Activated T-cell treated with anti-CD3 and anti-CD28 coated beads for 24 hours (primary cell): ENCODE results near the gene CSRNP3.

Experiments used
- DNase-seq: peaks from one replicate; pipeline ENCODE4 v3.0.0-alpha.2; 2020; ENCODE audit warnings: low read depth

Gene CSRNP3

DNA sequence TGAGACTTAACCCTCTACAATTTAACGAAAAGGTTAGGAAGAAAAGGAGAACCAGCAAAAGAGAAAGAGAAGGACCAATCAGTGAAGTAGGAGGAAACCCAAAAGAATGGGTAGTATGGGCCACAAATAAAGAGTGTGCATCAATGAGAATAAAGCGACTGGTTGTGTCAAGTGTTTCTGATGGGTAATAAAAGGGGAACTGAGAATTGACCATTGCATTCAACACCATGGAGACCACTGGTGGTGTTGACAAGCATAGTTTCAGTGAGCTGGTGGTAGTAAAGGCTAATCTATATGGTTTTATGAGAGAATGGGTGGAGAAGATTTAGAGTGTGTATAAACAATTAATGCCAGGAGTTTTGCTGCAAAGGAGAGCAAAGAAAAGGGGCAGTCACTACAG lies 75.4 kb downstream of the CSRNP3 start:
- DNase-seq: no peak

DNA sequence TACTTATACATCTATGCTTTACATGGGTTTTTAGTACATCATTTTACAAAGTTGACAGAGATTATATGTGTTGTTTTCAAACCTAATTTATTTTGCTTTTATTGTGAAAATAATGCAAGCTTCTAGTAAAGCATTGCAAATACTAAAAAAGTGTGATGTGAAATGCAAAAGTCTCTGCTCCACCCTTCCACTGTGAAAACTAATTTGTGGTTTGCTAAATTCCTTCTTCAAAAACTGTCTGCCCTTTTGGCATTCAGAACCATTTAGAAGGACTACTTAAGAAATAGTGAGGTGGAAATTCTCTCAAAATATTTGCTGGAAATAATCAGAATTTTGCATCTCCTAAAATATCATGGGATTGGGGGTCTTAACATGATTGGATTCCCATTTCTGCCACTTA lies 78.4 kb downstream of the CSRNP3 start:
- no peak for DNase-seq

DNA sequence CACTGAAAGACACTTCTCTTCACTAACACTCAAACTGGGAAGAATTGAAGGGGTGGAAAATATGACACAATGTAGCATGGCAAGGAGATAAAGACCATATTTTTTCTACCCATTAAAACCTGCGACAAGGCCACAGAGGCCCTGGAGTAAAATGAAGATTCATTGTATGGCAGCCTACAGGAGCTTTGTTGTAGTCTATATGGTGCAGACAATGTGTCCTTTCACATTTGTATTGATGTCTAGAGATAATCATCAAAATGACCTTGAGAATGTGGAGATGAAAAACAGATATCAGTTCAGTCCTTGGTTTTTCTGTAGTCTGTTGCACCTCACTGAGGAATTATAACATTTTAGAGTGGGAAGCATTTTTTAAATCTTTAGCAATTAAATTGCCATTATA lies 80.1 kb downstream of the CSRNP3 start:
- no peak for DNase-seq

DNA sequence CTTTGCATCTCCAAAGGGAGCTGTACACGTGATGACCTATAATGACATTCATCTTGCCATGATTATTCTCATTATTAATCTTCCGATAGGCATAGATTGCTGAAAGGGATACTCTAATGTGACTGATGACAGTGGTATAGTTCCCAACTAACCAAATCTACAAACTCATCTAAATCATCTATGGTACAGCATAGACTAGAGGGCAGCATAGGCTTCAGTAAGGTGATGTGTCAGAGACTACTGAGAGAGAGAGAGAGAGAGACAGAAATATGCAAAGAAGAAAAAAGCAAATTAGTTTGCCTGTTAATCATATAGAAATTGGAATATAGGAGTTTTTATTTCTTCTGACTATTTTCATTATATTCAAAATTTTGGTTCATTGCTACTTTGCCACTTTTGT lies 89.3 kb downstream of the CSRNP3 start:
- DNase-seq: no peak

DNA sequence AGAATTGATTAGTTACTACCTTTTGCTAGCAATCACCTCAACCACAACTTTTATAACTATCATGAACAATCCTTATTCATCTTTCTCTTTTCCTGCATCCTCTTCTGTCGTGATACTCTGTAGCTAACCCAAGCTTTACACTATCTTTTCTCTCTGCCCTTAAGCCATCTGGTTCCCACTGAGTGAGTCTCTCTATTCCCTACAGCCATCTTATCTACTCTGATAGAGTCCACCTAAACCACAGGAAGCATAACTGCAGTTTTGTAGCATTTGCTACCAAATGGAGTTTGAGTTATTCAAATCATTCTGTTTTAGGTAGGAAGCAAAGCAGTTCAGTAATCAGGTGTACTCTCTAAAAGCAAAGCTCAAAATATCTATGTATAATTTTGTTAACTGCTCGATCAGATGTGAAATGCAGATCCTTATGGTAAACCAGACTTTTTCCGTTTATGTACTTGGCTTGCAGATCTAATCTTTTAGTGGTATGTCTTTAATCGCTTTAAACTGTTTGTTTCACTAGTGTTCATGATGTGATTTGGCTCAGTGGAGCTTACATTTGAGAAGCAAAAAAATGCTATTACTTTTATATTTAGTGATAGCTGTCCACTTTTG lies 91.0 kb downstream of the CSRNP3 start:
- no peak for DNase-seq

DNA sequence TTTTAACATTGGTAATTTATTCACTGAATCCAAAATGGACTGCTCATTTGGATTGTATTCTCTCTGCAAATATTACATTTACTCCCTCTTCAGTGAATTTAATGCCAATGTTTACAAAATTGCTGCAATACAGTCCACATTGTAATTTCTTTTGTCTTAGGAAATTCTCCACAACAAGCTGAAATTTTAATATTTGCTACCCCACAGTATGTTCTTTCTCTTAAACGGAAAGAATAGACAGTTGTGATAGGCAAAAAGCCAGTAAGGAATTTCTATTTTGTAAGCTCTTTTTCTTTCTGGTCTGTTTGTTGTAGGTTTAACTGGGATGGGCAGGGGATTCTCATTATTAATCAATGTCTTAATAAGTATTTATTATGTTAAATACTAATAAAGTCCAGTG lies 92.0 kb downstream of the CSRNP3 start:
- no peak for DNase-seq

DNA sequence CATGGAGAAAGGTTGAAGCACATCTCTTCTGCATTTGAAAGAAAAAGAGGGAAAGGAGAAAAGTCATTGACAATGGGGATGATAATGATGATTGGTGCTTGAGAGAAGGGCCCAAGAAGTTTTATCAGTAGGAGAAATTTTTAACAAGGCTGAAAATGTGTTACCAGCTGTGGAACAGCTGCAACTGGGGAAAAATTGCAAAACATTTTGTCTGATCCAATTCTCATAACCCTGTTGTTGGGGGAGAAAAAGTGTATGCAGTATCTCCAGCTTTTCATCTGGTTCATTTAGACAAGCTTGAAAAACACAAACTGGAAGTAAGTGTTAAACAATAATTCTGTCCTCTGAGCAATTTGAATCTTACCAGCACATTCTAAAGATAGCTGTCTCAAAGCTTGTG lies 92.7 kb downstream of the CSRNP3 start:
- DNase-seq: no peak

DNA sequence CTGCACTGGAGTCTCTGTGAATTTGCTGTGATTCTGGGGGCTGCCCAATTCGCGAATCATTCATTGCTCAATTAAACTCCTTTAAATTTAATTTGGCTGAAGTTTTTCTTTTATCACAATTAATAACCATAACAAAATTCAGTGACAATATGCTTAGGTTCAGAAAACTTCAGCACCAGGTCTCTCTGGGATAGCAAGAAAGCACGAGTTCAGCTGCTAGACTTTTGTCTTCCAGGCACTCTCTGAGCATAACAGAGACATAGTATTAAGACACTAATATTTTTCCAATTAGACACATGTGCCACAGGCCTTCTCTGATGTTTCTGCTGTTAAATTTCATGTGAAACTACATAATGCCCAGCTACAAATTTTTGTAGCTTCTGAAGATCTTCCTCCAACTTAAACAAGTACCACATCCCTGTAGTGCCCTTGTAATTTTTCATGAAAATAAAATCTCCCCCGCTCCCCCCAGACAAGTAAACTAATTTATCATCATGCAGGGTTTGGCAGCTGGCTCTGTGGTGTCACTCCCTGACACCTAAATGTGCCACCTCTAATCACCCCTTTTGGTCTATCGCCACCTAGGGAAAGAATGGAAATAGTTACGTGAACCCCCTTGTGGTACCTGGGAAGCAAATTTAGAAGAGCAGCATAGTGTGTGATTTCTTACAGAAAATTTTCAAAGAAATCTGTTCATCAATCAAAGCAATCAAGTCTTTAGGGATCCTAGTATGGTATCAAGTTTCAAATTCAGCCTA lies 94.1 kb downstream of the CSRNP3 start:
- DNase-seq: no peak

DNA sequence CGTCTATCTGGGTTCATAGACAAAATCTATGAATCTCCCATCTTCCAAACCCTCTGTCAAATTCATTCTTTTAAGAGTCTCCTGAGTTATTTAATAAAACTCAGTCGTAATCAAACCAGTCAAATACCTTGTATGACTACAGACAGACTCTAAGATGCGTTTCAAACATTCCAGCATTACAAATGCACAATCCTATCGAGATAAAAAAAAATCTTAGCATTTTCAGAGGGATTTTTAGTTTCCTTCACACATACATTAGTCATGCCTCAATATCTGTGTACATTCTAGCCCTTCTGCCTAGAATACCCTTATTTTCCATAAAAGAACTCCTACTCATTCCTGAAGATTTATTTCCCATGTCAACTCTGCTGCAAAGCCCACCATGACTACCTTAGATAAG lies 96.5 kb downstream of the CSRNP3 start:
- DNase-seq: no peak

DNA sequence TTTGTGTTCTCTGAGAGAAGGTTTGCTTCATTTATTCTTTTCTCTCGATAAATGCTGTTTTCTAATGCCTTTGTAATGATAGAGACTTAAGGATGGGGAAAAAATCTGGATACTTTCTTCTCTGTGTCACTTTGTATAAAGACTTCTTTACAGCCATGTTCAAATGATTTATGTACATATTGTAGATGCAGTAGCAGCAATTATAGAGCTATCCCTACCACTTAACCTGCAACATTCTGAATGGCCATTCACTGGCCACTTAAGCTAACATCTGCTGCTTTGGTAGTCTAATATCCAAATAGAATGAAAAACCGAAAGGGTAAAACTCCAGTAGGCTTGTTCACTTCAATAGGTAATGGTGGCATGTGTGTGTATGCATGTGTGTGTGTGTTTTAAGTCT lies 97.8 kb downstream of the CSRNP3 start:
- no peak for DNase-seq

DNA sequence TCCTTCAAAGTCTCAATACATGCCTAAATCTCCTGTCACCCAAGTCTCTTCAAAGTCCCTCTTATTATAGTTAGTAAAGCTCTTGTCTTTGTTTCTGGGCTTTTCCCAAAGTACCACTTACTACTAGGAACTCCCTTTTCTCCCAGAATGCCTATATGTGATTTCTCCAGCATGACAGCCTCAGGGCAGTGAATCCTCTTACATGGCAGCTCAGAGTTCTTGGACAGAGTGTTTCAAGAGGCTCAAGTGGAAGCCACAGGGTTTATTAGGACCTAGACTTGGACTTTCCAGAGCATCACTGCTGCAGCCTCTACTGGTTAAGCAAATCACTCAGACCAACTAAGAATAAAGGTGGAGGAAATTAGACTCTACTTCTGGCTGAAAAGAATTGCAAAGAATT lies 98.9 kb downstream of the CSRNP3 start:
- DNase-seq: no peak

DNA sequence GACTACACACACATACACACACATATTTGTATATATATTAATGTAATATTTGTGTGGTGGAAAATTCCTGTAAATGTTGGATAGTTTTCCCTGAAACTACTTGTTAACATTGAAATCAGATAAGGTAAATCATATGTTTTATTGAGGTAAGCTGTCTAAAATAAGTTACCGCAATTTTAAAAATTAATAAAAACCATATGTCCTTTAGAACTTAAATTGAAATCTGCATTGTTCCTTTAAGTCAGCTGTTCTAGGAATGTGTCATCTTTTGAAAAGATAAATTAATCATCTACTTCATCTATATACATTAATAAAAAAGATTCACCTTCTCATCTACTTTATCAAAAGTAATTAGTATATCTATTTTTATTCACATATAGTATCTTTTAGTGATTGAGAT lies 102.0 kb downstream of the CSRNP3 start:
- DNase-seq: no peak

DNA sequence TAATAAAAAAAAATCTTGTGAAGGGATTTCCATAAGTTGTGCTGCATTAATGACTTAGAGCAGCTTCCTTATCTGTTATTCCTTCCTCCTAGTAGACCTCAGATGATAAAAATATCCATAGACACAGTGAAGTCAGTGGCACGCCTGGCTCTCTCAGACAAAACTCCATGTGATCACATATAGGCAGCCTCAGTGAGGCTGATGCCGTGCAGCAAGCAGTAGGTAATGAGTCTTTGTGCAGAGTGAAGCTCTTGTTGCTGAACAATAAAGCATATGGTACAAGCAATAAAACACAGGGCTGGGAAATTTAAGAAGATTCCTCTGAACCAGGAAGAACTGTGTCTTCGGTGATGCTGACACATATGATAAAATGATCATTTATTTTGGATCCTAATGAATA lies 102.7 kb downstream of the CSRNP3 start:
- DNase-seq: no peak

DNA sequence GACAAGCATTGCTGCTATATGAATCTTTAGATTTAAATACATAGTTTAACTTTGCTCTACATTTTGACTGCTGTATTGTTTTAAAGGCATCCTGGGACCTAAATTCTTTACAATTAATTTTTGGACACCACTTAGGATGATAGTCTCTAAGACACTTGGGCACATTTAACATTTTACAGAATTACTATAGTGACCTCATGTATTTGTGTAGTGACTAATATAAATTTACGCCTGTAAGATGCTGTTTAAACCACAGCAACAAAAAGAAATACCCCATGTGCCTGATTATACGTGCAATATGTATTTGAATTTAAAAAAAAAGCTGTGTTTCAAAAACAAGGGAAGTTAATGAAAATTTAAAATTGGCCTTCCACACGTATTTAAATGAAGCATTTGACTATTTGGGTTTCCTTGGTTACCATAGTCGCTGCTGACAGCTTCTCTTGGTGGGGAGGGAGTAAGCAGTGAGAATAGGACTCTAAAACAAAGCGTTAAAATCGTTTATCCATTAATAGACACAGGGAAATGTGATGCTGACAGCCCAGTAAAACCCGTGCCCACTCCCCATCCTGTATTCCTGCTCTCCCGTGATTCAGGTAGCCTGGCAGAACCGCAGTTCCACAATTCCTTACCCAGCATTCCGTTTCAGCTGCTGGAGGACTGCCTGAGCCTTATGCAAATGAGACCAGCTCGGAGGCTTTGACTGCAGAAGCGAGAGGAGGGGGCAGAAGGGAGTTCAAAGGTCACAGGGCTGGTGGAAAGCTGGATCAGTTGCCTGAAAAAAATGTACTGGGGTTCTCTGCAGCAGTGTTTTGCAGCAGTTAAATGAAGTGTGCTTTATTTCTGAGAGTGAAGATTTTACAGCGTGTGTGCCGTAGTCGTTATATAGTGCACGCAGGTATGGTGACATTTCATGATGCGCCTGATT lies 104.3 kb downstream of the CSRNP3 start:
- DNase-seq: no peak

DNA sequence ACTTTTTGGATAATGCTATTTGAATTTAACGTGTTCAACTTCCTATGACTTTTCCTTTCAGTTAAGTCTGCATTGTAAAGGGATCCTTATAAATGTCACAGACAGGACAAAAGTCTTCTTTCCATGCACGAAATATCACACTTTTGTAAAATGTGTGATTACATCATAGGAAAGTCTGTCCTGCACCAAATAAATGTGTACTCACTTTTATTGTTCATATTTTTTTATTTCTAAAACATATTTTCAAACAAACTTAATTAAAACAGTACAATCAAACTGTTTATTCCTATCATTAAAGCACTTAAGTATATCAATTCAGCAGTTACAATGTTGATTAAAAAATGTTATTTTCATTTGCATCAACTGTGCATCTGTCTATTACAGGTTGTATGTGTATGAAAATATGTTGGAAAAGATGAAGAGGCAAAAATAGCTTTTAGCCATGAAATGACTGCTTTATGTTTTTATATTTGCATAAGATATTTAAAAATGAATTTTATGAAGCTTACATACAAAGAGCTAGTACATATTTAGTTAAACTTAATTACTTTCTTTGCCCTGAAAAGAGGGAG lies 105.6 kb downstream of the CSRNP3 start:
- no peak for DNase-seq

DNA sequence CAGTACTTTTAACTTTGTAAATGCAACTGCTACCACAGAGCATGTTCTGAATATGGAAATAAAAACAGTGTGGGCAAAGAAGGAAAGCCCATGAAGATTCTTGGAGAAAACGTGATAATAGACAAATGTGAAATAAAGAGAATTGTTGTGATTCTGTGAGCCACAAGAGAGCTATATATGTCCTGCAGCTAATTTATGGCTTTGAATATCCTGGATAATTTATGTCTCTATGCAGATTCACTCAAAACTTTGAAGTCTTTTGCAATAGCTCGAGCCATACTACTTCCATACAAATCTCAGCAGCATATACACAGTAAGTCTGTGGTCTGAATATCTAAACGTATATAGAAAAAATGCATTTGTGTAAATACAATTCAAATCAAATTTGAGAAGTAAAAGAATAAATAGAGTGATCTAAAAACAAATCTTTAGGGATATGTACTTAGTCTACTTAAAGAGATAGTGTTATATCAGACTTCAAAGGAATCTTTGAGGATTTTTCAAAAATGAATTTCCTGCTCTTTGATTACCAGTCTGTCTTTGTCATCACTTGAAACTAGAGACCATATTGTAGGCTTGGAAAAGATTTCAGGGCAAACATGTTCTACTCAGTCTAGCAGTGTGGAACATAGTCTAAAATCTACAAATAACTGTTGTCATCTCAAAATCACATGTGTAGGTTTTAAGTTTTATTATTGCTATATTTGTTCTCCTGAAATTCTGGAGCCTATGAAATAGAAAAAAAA lies 107.1 kb downstream of the CSRNP3 start:
- DNase-seq: no peak

DNA sequence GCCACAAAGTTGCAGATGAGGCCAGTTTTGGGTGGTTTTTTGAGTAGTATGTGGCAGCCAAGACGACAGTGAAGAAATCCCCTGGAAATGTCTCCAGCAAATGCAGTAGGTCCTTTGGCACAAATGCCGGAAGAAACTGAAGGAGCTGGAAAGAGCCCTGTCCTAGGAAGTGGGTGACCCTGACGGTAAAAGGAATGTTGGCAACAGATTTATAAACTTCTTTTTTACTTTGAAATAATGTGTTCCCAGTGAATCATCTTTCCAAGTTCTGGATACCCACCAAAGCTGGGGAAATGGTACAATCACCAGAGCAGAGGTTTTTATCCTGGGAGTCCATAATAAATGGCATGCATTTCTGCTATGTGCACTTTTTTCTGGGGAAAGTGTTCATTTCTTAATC lies 112.9 kb downstream of the CSRNP3 start:
- no peak for DNase-seq

DNA sequence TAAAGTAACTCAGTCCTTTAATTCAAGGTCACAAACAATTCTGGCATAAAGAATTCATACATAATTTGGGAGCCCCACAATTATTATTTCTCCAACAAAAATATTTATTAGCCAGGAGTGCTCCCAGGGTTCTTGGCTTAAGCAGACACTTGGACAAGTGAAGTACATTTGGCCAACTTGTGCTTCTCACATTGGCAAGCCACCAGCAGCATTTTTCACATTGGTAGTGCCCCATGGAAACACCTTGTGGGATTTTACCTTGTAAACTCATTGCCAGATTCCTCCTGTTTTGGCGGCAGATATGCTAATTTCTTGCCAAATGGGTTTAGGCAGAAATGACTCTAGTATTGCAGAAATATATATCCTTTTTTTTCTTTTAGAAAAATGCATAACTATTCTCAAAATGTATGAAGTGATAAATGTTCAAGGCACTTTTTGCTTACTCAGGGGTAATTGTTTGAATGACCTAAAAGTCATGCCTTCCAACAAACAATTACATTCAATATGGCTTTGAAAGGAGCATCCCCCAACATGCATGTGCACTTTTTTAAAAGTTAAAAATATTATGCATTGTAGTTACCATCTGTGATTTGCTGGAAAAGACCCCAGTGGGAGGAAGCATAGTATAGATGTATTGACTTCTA lies 113.5 kb downstream of the CSRNP3 start:
- no peak for DNase-seq

DNA sequence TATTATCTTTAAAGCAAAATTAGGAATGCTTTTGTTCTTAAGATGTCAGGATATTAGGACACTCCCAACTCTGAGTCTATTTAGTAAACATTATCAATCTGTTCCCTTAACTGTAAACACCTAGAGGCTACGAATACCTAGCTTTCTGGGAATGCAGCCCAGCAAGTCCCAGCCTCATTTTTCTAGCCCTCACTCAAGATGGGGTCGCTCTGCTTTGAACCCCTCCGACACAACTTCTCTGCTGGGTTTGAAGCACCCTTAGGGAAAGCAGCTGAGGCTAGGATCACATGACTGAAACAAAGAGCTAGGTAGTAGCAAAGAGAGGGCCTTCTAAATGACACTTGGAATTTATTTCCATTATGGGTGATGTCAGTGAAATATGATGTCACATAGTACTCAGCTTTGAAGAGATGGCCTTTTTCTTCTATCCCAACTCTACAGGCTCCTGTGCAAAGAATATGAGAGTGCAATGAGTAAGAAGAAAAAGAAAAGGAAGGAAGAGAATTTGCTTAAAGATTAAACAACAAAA lies 114.7 kb downstream of the CSRNP3 start:
- no peak for DNase-seq

DNA sequence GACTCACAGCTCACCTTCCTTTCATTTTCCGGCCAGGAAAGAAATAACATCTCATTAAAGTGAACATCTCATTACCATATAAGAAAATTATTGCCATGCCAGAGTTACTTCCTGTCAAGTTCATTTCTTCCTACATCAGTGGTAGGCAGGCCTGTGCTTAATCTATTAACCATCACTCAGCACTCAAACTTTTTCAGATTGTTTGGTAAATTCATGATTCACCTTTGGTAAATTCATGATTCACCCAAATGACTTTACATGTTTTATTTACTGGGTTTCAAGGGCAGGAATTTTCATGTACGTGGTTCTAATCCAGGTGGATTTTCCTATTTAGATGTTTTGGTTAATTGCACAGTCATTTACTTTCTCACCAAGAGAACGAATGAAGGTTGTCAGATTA lies 116.5 kb downstream of the CSRNP3 start:
- DNase-seq: no peak

DNA sequence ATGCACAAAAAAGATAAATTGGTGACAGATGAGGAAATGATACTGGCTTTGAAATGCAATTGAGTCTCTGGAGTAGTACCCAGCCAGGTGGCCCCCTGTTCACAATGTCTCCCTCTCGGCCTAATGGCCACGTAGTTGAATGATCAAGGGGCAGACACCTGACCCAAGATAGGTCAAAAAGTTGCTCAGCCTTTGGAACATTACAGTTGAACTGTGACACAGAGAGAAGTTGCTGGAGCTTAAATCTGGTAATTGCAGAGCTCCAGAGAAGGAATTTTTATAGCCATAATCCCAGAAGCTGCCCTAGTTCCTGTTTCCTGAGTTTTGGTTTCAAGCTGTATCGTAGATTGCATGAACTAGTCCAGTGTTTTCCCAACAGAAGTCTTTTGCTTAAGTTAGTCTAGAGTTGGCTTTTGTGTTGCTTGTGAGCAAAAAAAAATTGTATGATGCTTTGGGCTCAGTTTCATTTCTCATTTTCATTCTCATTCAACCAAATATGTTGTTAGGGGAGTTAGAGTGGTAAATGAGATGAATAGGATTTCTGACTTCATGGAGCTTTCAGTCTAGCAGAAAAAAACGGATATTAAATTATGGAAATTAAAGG lies 117.9 kb downstream of the CSRNP3 start:
- no peak for DNase-seq
